Endodermal cell (in vitro differentiated cells): ENCODE measurements around the gene TMC4. TPM values are rescaled to one million over a fixed set of nuclear protein-coding genes. Genes with fewer than 3 reads are reported as not detected.
"Not testable (repeated sequence)": the region's sequence is repeated elsewhere in the genome, so short reads cannot be mapped to it uniquely, and the experiment has no call there.

Source experiments
- DNase-seq: peaks from one replicate; pipeline ENCODE4 v3.0.0-alpha.2; 2017
- H3K27ac ChIP-seq: 2 replicates; pipeline ENCODE4 v1.5.1; 2013; ENCODE audit warnings: mild to moderate bottlenecking, low read depth, low read length, moderate library complexity
- H3K27me3 ChIP-seq: 2 replicates; pipeline ENCODE4 v1.6.1; 2013; ENCODE audit warnings: mild to moderate bottlenecking, low read length, moderate library complexity; ENCODE audit not compliant: insufficient read depth, control insufficient read depth, poor library complexity, severe bottlenecking
- H3K36me3 ChIP-seq: 2 replicates; pipeline ENCODE4 v1.7.0; 2013; ENCODE audit warnings: mild to moderate bottlenecking, low read length, moderate library complexity; ENCODE audit not compliant: control insufficient read depth, insufficient read depth
- H3K4me1 ChIP-seq: one replicate; pipeline ENCODE4 v1.7.0; 2013; ENCODE audit warnings: low read length; ENCODE audit not compliant: control insufficient read depth, insufficient read depth
- H3K4me3 ChIP-seq: 2 replicates; pipeline ENCODE4 v1.5.1; 2013; ENCODE audit warnings: mild to moderate bottlenecking, low read length, moderate library complexity
- H3K9ac ChIP-seq: 2 replicates; pipeline ENCODE4 v1.6.1; 2013; ENCODE audit warnings: mild to moderate bottlenecking, low read length, moderate library complexity; ENCODE audit not compliant: poor library complexity, severe bottlenecking; ENCODE audit errors: extremely low read depth
- H3K9me3 ChIP-seq: 2 replicates; pipeline ENCODE4 v1.6.1; 2013; ENCODE audit warnings: mild to moderate bottlenecking, low read length, moderate library complexity; ENCODE audit not compliant: control insufficient read depth
- H3K27ac Mint-ChIP-seq: 2 replicates; pipeline ENCODE4 v1.8.0; 2020; ENCODE audit warnings: mixed read lengths
- H3K27me3 Mint-ChIP-seq: 2 replicates; pipeline ENCODE4 v1.8.0; 2021; ENCODE audit warnings: mild to moderate bottlenecking, mixed read lengths; ENCODE audit not compliant: insufficient read depth
- H3K36me3 Mint-ChIP-seq: 2 replicates; pipeline ENCODE4 v1.8.0; 2020; ENCODE audit warnings: low read depth, mixed read lengths
- H3K4me1 Mint-ChIP-seq: 2 replicates; pipeline ENCODE4 v1.8.0; 2020; ENCODE audit warnings: mixed read lengths
- H3K4me3 Mint-ChIP-seq: 2 replicates; pipeline ENCODE4 v1.8.0; 2020; ENCODE audit warnings: mild to moderate bottlenecking, moderate library complexity, mixed read lengths
- H3K9me3 Mint-ChIP-seq: 2 replicates; pipeline ENCODE4 v1.8.0; 2020; ENCODE audit warnings: mild to moderate bottlenecking, mixed read lengths
- CTCF ChIP-seq: fragments of 200-600 bp; sonication (generic); conservative IDR thresholded peaks from 2 replicates; pipeline ENCODE4 v1.5.0; 2021; ENCODE audit warnings: antibody characterized with exemption, mild to moderate bottlenecking
- WGBS, 2 experiments: methylation state at CpG; one replicate each; pipeline versions ENCODE4 v1.1.5 to v1.1.7; 2013; ENCODE audit warnings: missing lambda C conversion rate in 2 of 2, mixed read lengths in 1 of 2; ENCODE audit not compliant: insufficient coverage in 1 of 2, insufficient read length in 1 of 2; 5-methylcytosine and 5-hydroxymethylcytosine counted together
- total RNA-seq, 2 donors: library from RNA; stranded (reverse); fragmentation: NEBNext Ultra II Directional in 1 of 2; extraction: Animal tissue kit (Norgen Biotek cat#: 25700) in 1 of 2; gene quantifications; 2 replicates in 1 of 2; 3 replicates in 1 of 2; pipeline ENCODE4 v1.2.1, GENCODE V29; 2021

Gene TMC4
- total RNA-seq, 2 donors from 2014 or later = 32.7 to 46.6 TPM

DNA sequence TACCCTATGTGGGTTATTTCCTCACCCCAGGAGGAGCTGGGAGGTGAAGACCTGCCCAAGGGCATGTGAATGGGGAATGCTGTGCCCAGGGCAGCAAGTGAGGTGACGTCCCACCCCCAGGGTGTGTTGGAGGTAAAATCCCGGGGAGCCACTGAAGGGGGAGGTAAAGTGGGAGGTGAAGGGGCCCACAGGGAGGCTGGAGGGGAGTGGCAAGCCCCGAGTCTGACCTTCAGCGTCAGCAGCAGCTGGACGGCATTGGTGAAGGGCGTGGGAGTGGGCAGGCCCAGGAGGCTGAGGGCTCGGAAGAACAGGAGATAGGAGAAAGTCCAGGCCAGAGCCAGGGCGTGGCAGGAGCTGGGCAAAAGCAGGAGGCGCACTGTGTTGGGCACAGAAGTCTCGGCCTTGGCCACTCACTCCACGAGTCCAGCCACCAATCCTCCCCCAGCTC lies 14.0 kb upstream of the TMC4 start:
- no peak overlapping the region for H3K9ac ChIP-seq
- DNase-seq = no peak
- no peaks in the 10 kb centered on the region for H3K9me3 ChIP-seq
- Mint-ChIP-seq H3K36me3 (peaks cover 41% of the 10 kb centered on the region), H3K9me3 (no peaks in the 10 kb centered on the region), H3K4me1 (peaks cover 8% of the 10 kb centered on the region), H3K4me3 (peak overlapping the region; percentile 76), H3K27ac (no peak overlapping the region), H3K27me3 (no peaks in the 10 kb centered on the region)
- H3K4me3 ChIP-seq = no peak overlapping the region
- no peaks in the 10 kb centered on the region for H3K4me1 ChIP-seq
- peaks cover 29% of the 10 kb centered on the region for H3K36me3 ChIP-seq
- 96 to 100% methylated on average over 1 to 11 of the region's 11 CpGs for WGBS, 2 experiments
- H3K27ac ChIP-seq = no peak overlapping the region
- no peaks in the 10 kb centered on the region for H3K27me3 ChIP-seq
- TF ChIP-seq CTCF = no peak

DNA sequence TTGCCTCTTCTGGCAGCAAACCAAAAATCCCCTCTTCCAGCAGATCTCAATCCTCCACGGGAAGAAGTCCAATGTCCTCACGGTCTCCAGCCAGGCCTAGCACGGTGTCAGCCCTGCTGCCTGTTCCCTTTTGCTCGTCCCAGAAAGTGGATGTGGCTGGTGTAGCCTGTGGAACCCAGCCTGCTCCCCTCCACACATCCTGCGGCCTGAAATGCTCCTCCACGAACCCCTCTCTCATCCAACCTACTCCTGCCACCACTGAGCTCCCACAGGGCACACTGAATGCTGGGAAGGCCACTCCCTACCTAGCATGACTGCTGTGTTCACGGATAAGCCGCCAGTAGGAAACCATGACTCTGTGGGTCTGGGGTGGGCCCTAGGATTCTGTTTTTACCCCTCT lies 13.4 kb upstream of the TMC4 start:
- no peak overlapping the region for H3K4me3 Mint-ChIP-seq
- H3K4me1 Mint-ChIP-seq = peaks cover 4% of the 10 kb centered on the region
- H3K27me3 Mint-ChIP-seq = no peaks in the 10 kb centered on the region
- no peaks in the 10 kb centered on the region for H3K9me3 Mint-ChIP-seq
- no peak for TF ChIP-seq CTCF
- H3K36me3 ChIP-seq = peaks cover 29% of the 10 kb centered on the region
- DNase-seq = no peak
- H3K36me3 Mint-ChIP-seq = peaks cover 38% of the 10 kb centered on the region
- H3K9me3 ChIP-seq = no peaks in the 10 kb centered on the region
- no peak overlapping the region for H3K9ac ChIP-seq
- H3K4me3 ChIP-seq = no peak overlapping the region
- no peak overlapping the region for H3K27ac ChIP-seq
- WGBS, 2 experiments = 94 to 96% methylated on average over 4 to 8 of the region's 8 CpGs
- no peaks in the 10 kb centered on the region for H3K27me3 ChIP-seq
- H3K27ac Mint-ChIP-seq = no peak overlapping the region
- no peaks in the 10 kb centered on the region for H3K4me1 ChIP-seq

- 93 to 96% methylated on average over 5 to 11 of the region's 11 CpGs for WGBS, 2 experiments
- TF ChIP-seq CTCF = no peak
Observed at GRCh38 chr19:54183431-54183830, 10.5 kb upstream of the TMC4 start.

DNA sequence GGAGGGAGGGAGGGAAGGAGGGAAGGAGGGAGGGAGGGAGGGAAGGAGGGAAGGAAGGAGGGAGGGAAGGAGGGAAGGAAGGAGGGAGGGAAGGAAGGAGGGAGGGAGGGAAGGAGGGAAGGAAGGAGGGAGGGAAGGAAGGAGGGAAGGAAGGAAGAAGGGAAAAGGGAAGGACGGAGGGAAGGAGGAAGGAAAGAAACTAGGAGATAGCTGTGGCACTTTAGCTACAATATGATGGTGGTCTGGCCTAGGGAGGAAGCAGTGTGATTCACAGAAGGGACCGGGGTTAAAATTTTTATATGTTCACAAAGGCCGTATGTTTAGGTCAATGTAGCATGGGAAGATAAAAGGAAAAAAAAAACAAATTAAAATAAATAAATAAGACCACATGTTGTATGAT lies 8.9 kb upstream of the TMC4 start:
- H3K9me3 Mint-ChIP-seq, H3K27me3 ChIP-seq, H3K4me3 ChIP-seq, H3K4me1 Mint-ChIP-seq, H3K27ac Mint-ChIP-seq, H3K27ac ChIP-seq, H3K9ac ChIP-seq, H3K4me3 Mint-ChIP-seq, H3K4me1 ChIP-seq, DNase-seq, H3K27me3 Mint-ChIP-seq, H3K9me3 ChIP-seq: not testable (repeated sequence)
- peaks cover 43% of the 10 kb centered on the region for H3K36me3 ChIP-seq
- WGBS, 2 experiments = 99 to 100% methylated on average over 1 to 3 of the region's 3 CpGs
- H3K36me3 Mint-ChIP-seq = peaks cover 50% of the 10 kb centered on the region

More at GRCh38 chr19:54183431-54183830, 10.5 kb upstream of the TMC4 start:
- Mint-ChIP-seq H3K9me3 (no peaks in the 10 kb centered on the region), H3K27me3 (no peaks in the 10 kb centered on the region), H3K4me3 (no peak overlapping the region), H3K36me3 (peaks cover 53% of the 10 kb centered on the region), H3K4me1 (peaks cover 4% of the 10 kb centered on the region), H3K27ac (no peak overlapping the region)
- no peak for DNase-seq
- H3K4me1 ChIP-seq = no peaks in the 10 kb centered on the region
- peaks cover 43% of the 10 kb centered on the region for H3K36me3 ChIP-seq
- no peak overlapping the region for H3K9ac ChIP-seq
- no peak overlapping the region for H3K27ac ChIP-seq
- H3K4me3 ChIP-seq = no peak overlapping the region
- no peaks in the 10 kb centered on the region for H3K27me3 ChIP-seq
- H3K9me3 ChIP-seq = no peaks in the 10 kb centered on the region
